Thymus (tissue), 11 donors: Measurements from ENCODE around the gene KRTAP5-1. TPM values are rescaled to one million over a fixed set of nuclear protein-coding genes. Genes with fewer than 3 reads are reported as not detected.
"Not testable (repeated sequence)": the region's sequence is repeated elsewhere in the genome, so short reads cannot be mapped to it uniquely, and the experiment has no call there.

Experiments used
- DNase-seq, 9 donors: peaks; one replicate each; pipeline ENCODE4 v3.0.0-alpha.2; 2013; ENCODE audit warnings: low spot score in 9 of 9, low read depth in 6 of 9, missing footprints in 1 of 9
- H3K27ac ChIP-seq, 2 donors: one replicate each; pipeline ENCODE4 v1.5.1; 2013; ENCODE audit warnings: control low read depth in 1 of 2, low read depth in 1 of 2, low read length in 1 of 2, mild to moderate bottlenecking in 1 of 2, moderate library complexity in 1 of 2
- H3K27me3 ChIP-seq, 2 donors: one replicate each; pipeline ENCODE4 v1.5.1; 2013; ENCODE audit warnings: low read length in 1 of 2; ENCODE audit not compliant: control insufficient read depth in 2 of 2, insufficient read depth in 1 of 2
- H3K36me3 ChIP-seq, 2 donors: one replicate each; pipeline ENCODE4 v1.5.1; 2013; ENCODE audit warnings: low read length in 1 of 2, mild to moderate bottlenecking in 1 of 2, moderate library complexity in 1 of 2; ENCODE audit not compliant: control insufficient read depth in 2 of 2, insufficient read depth in 2 of 2
- H3K4me1 ChIP-seq, 2 donors: one replicate each; pipeline ENCODE4 v1.5.1; 2013; ENCODE audit warnings: low read length in 2 of 2; ENCODE audit not compliant: control insufficient read depth in 2 of 2, insufficient read depth in 2 of 2
- H3K4me3 ChIP-seq, 2 donors: one replicate each; pipeline ENCODE4 v1.5.1; 2013; ENCODE audit warnings: low read length in 2 of 2, control low read depth in 1 of 2, mild to moderate bottlenecking in 1 of 2
- H3K9me3 ChIP-seq, 2 donors: one replicate each; pipeline ENCODE4 v1.5.1; 2013; ENCODE audit warnings: low read length in 1 of 2, mild to moderate bottlenecking in 1 of 2; ENCODE audit not compliant: control insufficient read depth in 2 of 2, insufficient read depth in 1 of 2
- WGBS: extraction: QIAGEN DNeasy Blood & Tissue Kit; methylation state at CpG from one replicate; pipeline ENCODE4 v1.1.7; 2013; 5-methylcytosine and 5-hydroxymethylcytosine counted together
- polyA plus RNA-seq: library from polyadenylated mRNA; stranded (reverse); fragments of 200-250 nt; gene quantifications from one replicate; pipeline ENCODE4 v1.2.3, GENCODE V29; 2013
- total RNA-seq: library from RNA; stranded (reverse); fragments of 120-200 nt; gene quantifications from one replicate; pipeline ENCODE4 v1.2.4, GENCODE V29; 2013
- donor health status: healthy.

The KRTAP5-1 gene
- total and polyA plus RNA-seq, 2 donors: not detected

DNA sequence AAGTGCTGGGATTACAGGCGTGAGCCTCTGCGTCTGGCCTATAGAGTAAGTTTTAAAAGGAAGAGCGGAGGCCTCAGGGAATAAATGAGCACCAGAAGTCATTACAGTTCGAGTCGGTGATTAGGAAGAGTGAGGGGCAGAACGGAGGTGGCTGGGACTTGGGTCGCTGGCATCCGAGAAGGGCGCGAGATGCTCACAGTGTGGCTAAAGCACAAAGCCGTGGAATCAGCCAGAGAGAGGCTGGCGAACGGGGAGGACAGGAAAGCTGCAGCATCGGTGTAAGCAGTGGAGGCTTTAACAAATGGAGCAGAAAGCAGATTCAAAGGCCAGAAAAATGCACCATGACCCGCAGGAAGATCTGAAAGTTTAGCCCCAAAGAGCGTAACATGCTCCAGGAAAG is 39.5 kb upstream of the KRTAP5-1 start:
- Histone ChIP-seq H3K27ac (no peak overlapping the region), H3K27me3 (peaks cover 0 to 27% of the 10 kb centered on the region in 2 donors), H3K36me3 (no peaks in the 10 kb centered on the region), H3K4me3 (no peak overlapping the region), H3K4me1 (no peaks in the 10 kb centered on the region), H3K9me3 (no peaks in the 10 kb centered on the region)
- DNase-seq: no peak
- WGBS: 91% methylated on average over 16 of the region's 16 CpGs

GRCh38 chr11:1623716-1624115 is 38.6 kb upstream of the KRTAP5-1 start:
- DNase-seq: no peak
- Histone ChIP-seq H3K27me3 (peaks cover 0 to 18% of the 10 kb centered on the region in 2 donors), H3K4me1 (no peaks in the 10 kb centered on the region), H3K4me3 (no peak overlapping the region), H3K36me3 (no peaks in the 10 kb centered on the region), H3K27ac (no peak overlapping the region), H3K9me3 (no peaks in the 10 kb centered on the region)
- WGBS: 91% methylated on average over 9 of the region's 9 CpGs

DNA sequence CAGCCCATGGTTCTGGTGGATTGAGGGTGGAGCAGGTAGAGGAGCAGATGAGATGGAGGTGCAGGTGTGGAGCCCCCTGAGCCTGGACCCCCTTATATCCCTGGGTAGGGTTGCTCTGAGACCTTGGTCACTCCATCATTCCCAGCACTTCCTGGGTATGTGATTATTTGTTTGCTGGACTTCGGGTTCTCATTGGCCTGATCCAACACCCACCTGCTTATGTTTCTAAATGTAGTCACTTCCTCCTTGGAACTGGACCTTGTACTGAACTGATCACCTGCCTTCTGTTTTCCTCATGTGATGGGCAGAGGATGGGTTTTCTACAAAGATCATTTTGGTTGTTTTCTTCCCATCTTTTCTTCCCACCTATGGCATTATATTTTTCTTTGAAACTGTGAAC is 37.0 kb upstream of the KRTAP5-1 start, which contains the start of gene KRTAP5-4:
TSS of gene KRTAP5-4 (minus strand) at position 53 of the 400 bp plus-strand sequence. CDS start at position 8, 45 bp downstream.
- no peak within 1 kb of the TSS for H3K4me3 ChIP-seq
- H3K9me3 ChIP-seq: no peaks in the 10 kb centered on the region
- H3K4me1 ChIP-seq: no peaks in the 10 kb centered on the region
- 64% methylated on average over 1 of the region's 1 CpG for WGBS
- no peak for DNase-seq
- H3K36me3 ChIP-seq: no peaks in the 10 kb centered on the region
- H3K27me3 ChIP-seq: peaks cover 0 to 10% of the 10 kb centered on the region in 2 donors
- H3K27ac ChIP-seq: no peak within 1 kb of the TSS

- H3K36me3 ChIP-seq: no peaks in the 10 kb centered on the region
- no peak overlapping the region for H3K4me3 ChIP-seq
- no peak for DNase-seq
- H3K4me1 ChIP-seq: no peaks in the 10 kb centered on the region
- no peaks in the 10 kb centered on the region for H3K9me3 ChIP-seq
- H3K27me3 ChIP-seq: peaks cover 0 to 3% of the 10 kb centered on the region in 2 donors
- no peak overlapping the region for H3K27ac ChIP-seq
- WGBS: 58% methylated on average over 10 of the region's 10 CpGs
These were observed 34.4 kb upstream of the KRTAP5-1 start for GRCh38 chr11:1619449-1619848.

DNA sequence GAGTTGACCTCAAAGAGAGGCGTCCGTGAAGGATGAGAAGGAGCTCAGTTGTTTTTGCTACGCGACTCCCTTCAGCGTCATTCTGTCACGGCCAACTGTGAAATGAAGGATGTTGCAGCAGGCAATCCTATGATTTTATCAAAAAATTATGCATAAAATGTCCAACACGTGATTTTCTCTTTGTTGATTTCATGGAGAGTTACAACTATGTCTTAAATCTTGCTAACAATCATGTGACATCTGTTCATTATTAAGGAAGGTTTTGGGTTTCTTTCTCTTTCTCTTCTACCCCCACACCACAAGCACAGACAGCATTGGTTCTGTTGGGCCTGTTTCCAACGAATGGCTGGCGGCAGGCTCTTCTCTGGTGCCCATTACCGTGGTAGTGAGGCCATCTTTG is 33.1 kb upstream of the KRTAP5-1 start:
- Histone ChIP-seq H3K36me3 (no peaks in the 10 kb centered on the region), H3K27ac (no peak overlapping the region), H3K4me3 (no peak overlapping the region), H3K4me1 (no peaks in the 10 kb centered on the region), H3K27me3 (no peaks in the 10 kb centered on the region), H3K9me3 (no peaks in the 10 kb centered on the region)
- DNase-seq: no peak
- WGBS: 90% methylated on average over 10 of the region's 10 CpGs

DNA sequence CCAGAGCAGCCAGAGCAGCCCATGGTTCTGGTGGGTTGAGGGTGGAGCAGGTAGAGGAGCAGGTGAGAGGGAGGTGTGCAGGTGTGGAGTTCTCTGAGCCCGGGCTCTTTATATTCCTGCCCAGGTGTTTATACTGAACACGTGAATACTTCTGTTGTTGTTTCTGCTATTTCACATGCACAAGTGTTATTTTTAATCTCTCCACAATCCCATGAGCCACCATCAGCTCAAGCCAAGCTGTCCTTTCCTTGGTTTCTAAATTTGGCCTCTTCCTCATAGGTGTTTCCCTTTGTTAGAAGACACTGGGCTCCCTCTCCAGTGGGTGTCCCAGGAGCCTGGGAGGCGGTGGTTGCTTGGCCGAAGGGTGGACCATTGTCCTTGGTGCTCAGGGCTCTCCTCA is 23.3 kb upstream of the KRTAP5-1 start, which contains the start of gene KRTAP5-3:
TSS of gene KRTAP5-3 (minus strand) at position 101 of the 400 bp plus-strand sequence. CDS start at position 23, 78 bp downstream.
- H3K4me1 ChIP-seq: no peaks in the 10 kb centered on the region
- no peaks in the 10 kb centered on the region for H3K9me3 ChIP-seq
- DNase-seq: no peak
- no peak within 1 kb of the TSS for H3K27ac ChIP-seq
- 86% methylated on average over 4 of the region's 4 CpGs for WGBS
- H3K36me3 ChIP-seq: no peaks in the 10 kb centered on the region
- H3K27me3 ChIP-seq: peaks cover 0 to 25% of the 10 kb centered on the region in 2 donors
- no peak within 1 kb of the TSS for H3K4me3 ChIP-seq

GRCh38 chr11:1607901-1608300 is 22.8 kb upstream of the KRTAP5-1 start:
- WGBS: 55% methylated on average over 5 of the region's 5 CpGs
- H3K36me3 ChIP-seq, H3K27ac ChIP-seq, DNase-seq, H3K4me1 ChIP-seq, H3K9me3 ChIP-seq, H3K4me3 ChIP-seq: not testable (repeated sequence)
- H3K27me3 ChIP-seq: peaks cover 0 to 25% of the 10 kb centered on the region in 2 donors

GRCh38 chr11:1607156-1607845 is 22.2 kb upstream of the KRTAP5-1 start:
- peaks cover 0 to 25% of the 10 kb centered on the region in 2 donors for H3K27me3 ChIP-seq
- H3K27ac ChIP-seq, H3K4me1 ChIP-seq, H3K36me3 ChIP-seq, H3K4me3 ChIP-seq, H3K9me3 ChIP-seq, DNase-seq: not testable (repeated sequence)
- WGBS: 60% methylated on average over 18 of the region's 18 CpGs

- H3K9me3 ChIP-seq, H3K4me3 ChIP-seq, H3K4me1 ChIP-seq, DNase-seq, H3K27ac ChIP-seq, H3K36me3 ChIP-seq: not testable (repeated sequence)
- peaks cover 0 to 25% of the 10 kb centered on the region in 2 donors for H3K27me3 ChIP-seq
- 90% methylated on average over 13 of the region's 13 CpGs for WGBS
These were observed 20.8 kb upstream of the KRTAP5-1 start for GRCh38 chr11:1605923-1606322.
